GM18505 (cell line): ENCODE results near the gene TRAF3.
"Not testable (repeated sequence)": the region's sequence is repeated elsewhere in the genome, so short reads cannot be mapped to it uniquely, and the experiment has no call there.

ENCODE experiments used
- ATAC-seq: cut with Tn5 transposase; IDR thresholded peaks from one replicate; pipeline ENCODE4 v1.9.1; 2021; ENCODE audit not compliant: unreplicated experiment
- POLR2A ChIP-seq: IDR thresholded peaks from 4 replicates; pipeline ENCODE4 v1.6.1; 2011; ENCODE audit warnings: borderline replicate concordance; ENCODE audit not compliant: insufficient read depth, insufficient read length; ENCODE audit errors: extremely low read depth

Gene TRAF3

GRCh38 chr14:102891556-102891955, 114.3 kb downstream of the TRAF3 start:
- TF ChIP-seq POLR2A: no peak
- no peak for ATAC-seq

DNA sequence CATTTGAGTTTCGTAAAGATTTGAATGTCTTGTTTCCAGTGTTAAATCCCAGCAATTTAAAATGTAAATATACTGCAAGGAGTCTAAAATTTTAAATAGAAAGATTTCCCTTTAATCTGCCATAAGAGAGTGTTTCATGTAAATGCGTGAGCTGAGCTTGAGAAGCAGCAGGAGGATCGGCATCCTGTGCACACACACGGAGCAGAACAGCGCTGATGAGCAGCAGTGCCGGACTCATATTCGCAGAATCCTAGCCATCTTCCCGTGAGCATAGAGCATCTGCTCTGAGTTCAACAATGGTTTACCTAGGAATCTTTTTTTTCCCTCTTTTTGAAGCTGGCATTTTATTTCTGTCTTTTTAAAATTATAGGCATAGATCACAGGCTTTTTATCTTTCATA, 115.4 kb downstream of the TRAF3 start:
- TF ChIP-seq POLR2A: no peak
- no peak for ATAC-seq

DNA sequence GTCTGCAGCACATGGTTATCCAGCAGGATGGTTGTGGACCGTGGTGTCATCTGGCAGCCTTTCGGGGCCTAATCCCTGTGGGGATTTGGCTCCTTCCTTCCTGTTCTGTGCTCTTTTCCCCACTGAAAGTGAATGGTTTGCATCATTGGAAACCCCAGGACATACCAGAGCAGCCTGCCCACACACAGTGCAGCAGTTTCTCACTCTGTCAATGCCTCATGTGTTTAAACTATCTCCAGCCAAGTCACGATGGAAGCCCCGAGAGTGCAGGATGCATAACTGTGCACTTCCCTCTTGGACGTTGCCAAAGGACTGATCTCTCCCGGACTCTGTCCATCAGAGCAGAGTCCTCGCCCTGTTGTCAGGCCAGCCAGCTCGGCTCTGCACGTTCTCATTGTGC, 116.2 kb downstream of the TRAF3 start:
- no peak for TF ChIP-seq POLR2A
- ATAC-seq: no peak

DNA sequence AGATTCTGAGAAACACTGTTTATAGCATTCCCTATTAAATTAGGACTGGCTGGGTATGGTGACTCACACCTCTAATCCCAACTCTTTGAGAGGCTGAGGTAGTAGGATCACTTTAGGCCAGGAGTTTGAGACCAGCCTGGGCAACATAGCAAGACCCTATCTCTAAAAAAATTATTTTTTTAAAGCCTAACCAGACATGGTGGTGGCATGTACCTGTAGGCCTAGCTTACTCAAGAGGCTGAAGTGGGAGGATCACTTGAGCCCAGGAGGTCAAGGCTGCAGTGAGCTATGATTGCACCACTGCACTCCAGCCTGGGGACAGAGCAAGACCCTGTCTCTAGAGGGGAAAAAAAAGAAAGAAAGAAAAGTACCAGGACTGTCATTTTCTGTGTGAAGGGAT, 119.5 kb downstream of the TRAF3 start:
- ATAC-seq: not testable (repeated sequence)

DNA sequence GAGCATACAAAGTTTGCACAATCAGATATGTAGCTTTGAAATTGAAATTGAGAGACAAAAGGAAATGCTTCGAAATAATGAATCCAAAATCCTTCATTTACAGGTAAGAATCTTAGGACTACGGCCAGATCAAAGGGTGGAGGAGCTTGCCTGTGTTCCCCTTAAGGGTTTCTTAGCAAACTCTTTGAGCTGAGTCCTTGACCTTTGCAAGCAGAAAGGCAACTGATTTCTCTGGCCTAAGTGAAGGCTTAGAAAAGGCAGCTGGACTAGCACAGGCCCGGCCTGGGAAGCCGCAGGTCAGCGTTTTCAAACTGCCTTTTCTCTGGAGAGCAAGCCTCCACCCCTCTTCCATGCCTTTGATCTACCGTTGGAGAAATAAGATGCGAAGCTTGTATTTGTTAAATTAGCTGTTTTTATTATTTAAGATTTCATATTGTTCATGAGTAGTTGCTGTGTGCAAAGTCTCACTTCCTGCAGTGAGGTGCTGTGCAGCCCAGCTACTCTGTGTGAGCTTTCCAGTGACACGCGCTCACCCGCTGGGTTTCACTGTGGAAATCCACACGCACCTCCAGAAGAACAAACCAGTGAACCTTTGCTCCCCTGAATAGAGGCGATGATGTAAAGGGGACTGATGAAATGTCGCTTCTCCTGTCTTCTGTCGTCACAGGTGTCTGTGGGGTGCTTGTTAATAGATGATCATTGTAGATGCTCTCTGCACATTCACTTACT, 120.2 kb downstream of the TRAF3 start:
- no peak for ATAC-seq

GRCh38 chr14:102898298-102898697, 121.0 kb downstream of the TRAF3 start:
- ATAC-seq: no peak
- no peak for TF ChIP-seq POLR2A

More for the DNA sequence above, 120.2 kb downstream of the TRAF3 start:
- TF ChIP-seq POLR2A: no peak

DNA sequence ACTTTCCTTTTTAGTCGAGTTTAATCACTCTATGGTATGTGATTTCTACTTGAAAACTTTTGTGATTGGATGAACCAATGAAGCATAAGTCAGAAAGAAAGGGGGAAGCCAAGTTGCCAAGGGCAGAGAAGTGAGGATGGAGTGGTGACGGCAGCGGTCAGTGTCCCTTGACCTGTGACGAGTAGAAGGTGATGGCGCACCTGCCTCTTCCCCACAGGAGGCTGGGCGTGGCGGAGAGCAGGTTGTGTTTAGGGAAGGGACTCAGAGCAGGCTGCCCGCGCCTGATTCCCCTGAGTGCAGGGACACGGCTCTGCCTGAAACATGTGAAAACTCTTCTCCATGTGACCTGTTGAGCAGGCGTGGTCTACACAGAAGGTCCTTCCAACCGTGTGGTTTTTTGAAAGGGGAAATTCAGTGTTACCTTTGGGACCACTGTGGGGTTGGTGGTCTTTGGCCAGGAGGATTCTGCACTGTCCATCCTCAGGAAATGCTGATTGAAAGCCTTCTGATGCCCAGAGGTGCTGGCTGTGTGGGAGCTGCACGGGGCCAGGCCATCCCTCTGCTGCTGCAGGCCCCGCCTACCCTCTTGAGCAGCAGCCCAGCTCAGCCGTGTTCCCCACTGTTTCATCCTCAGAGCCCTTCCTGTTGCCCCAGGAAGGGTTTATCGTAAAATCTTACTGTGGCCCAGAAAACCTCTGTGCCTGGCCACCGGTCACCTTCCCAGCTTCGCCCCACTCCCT, 121.7 kb downstream of the TRAF3 start:
- no peak for TF ChIP-seq POLR2A
- no peak for ATAC-seq

GRCh38 chr14:102899516-102899900, 122.3 kb downstream of the TRAF3 start:
- ATAC-seq: no peak
- TF ChIP-seq POLR2A: no peak

- TF ChIP-seq POLR2A: no peak
- peak; percentile 46 for ATAC-seq
These were observed 123.7 kb downstream of the TRAF3 start for GRCh38 chr14:102900631-102901571.

GRCh38 chr14:102901633-102902032, 124.4 kb downstream of the TRAF3 start:
- peak; percentile 84 for TF ChIP-seq POLR2A
- peak; percentile 66 for ATAC-seq

- TF ChIP-seq POLR2A: peak; percentile 39
- peak; percentile 12 for ATAC-seq
These were observed 124.8 kb downstream of the TRAF3 start for GRCh38 chr14:102902086-102902485.

DNA sequence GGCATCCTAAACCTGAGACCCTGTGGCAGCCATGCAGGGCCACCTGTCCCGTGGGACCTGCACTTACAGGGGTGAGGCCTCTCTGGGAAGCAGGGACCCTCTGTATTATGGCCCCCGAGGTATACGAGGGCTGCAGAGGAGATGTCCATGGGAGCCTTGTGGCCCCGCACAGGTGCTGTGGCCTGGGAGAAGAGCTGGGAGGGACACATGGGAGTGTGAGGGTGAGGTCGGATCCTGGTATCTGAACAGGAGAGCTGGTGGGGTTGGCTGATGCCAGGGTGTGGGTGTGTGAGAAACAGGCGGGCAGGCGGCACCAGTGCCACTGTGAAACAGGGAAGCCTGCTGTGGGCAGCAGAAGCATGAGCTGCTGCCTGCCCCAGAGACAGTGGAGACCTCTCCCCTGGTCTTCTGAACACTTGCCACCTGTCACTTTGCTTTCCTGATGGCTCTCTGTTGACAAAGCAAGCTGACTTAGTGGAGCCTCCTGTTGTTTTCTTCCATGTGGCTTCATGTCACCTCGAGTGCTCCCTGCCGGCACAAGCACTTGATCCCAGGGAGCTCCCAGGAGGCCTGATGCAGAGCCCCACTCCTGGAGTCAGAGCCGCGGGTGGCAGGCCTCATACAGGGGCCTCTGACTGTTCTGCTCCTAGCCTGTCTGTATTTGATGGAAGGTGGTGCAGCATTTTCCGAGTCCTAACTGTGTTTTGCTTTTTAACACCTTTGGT, 125.4 kb downstream of the TRAF3 start:
- no peak for ATAC-seq
- TF ChIP-seq POLR2A: no peak
